Progenitor cell of endocrine pancreas (in vitro differentiated cells): Measurements from ENCODE around the gene NKIRAS2. TPM values are rescaled to one million over a fixed set of nuclear protein-coding genes. Genes with fewer than 3 reads are reported as not detected.

Source experiments
- DNase-seq: peaks from one replicate; pipeline ENCODE4 v3.0.0; 2021; ENCODE audit warnings: low spot score; ENCODE audit not compliant: unreplicated experiment
- H3K27ac Mint-ChIP-seq: 2 replicates; pipeline ENCODE4 v1.8.0; 2021; ENCODE audit warnings: mild to moderate bottlenecking, moderate library complexity, mixed read lengths
- H3K27me3 Mint-ChIP-seq: 2 replicates; pipeline ENCODE4 v1.8.0; 2021; ENCODE audit warnings: mixed read lengths
- H3K36me3 Mint-ChIP-seq: 2 replicates; pipeline ENCODE4 v1.8.0; 2022; ENCODE audit warnings: mixed read lengths; ENCODE audit not compliant: insufficient read depth
- H3K4me1 Mint-ChIP-seq: 2 replicates; pipeline ENCODE4 v1.8.0; 2021; ENCODE audit warnings: low read depth, mixed read lengths
- H3K4me3 Mint-ChIP-seq: 2 replicates; pipeline ENCODE4 v1.8.0; 2021; ENCODE audit warnings: low read depth, mild to moderate bottlenecking, moderate library complexity, mixed read lengths
- H3K9me3 Mint-ChIP-seq: 2 replicates; pipeline ENCODE4 v1.8.0; 2021; ENCODE audit warnings: low read depth, mixed read lengths
- total RNA-seq: library from RNA; stranded (reverse); gene quantifications from 2 replicates; pipeline ENCODE4 v1.2.1, GENCODE V29; 2021
- TF ChIP-seq, protein P1 (sequence below): fragments of 200-600 bp; sonication (generic); IDR thresholded peaks from one replicate; pipeline ENCODE4 v1.5.0; 2021; ENCODE audit warnings: antibody characterized with exemption, mild to moderate bottlenecking; ENCODE audit not compliant: unreplicated experiment

The NKIRAS2 gene
- total RNA-seq, 1 donor from 2014 or later: 48.1 TPM

DNA sequence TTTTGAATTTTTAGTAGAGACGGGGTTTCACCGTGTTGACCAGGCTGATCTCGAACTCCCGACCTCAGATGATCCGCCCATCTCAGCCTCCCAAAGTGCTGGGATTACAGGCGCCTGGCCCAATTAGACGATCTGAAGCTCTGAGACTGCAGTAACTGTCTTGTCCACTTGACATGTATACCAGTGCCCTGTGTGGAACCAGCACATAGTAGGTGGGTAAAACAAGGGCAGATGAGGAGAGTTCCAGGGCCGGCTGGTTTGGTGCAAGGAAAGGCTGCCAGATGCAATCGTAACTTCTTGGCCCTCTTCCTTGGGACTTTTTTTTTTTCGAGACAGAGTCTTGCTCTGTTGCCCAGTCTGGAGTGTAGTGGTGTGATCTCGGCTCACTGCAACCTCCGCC, 27.5 kb downstream of the NKIRAS2 start:
- TF ChIP-seq, protein P1, sequence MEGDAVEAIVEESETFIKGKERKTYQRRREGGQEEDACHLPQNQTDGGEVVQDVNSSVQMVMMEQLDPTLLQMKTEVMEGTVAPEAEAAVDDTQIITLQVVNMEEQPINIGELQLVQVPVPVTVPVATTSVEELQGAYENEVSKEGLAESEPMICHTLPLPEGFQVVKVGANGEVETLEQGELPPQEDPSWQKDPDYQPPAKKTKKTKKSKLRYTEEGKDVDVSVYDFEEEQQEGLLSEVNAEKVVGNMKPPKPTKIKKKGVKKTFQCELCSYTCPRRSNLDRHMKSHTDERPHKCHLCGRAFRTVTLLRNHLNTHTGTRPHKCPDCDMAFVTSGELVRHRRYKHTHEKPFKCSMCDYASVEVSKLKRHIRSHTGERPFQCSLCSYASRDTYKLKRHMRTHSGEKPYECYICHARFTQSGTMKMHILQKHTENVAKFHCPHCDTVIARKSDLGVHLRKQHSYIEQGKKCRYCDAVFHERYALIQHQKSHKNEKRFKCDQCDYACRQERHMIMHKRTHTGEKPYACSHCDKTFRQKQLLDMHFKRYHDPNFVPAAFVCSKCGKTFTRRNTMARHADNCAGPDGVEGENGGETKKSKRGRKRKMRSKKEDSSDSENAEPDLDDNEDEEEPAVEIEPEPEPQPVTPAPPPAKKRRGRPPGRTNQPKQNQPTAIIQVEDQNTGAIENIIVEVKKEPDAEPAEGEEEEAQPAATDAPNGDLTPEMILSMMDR: no peak
- no peak overlapping the region for H3K4me3 Mint-ChIP-seq
- no peaks in the 10 kb centered on the region for H3K9me3 Mint-ChIP-seq
- H3K36me3 Mint-ChIP-seq: peaks cover 1% of the 10 kb centered on the region
- peaks cover 11% of the 10 kb centered on the region for H3K4me1 Mint-ChIP-seq
- H3K27me3 Mint-ChIP-seq: peaks cover 13% of the 10 kb centered on the region
- H3K27ac Mint-ChIP-seq: no peak overlapping the region
- no peak for DNase-seq

GRCh38 chr17:42049834-42050392, 30.0 kb downstream of the NKIRAS2 start:
- H3K9me3 Mint-ChIP-seq: no peaks in the 10 kb centered on the region
- no peak for DNase-seq
- H3K27me3 Mint-ChIP-seq: peaks cover 36% of the 10 kb centered on the region
- TF ChIP-seq, protein P1: no peak
- H3K4me3 Mint-ChIP-seq: peak overlapping the region; percentile 86
- peak overlapping the region; percentile 90 for H3K27ac Mint-ChIP-seq
- H3K4me1 Mint-ChIP-seq: peaks cover 14% of the 10 kb centered on the region
- peaks cover 1% of the 10 kb centered on the region for H3K36me3 Mint-ChIP-seq

- H3K27ac Mint-ChIP-seq: peak within 1 kb of the TSS; percentile 90
- peaks cover 42% of the 10 kb centered on the region for H3K27me3 Mint-ChIP-seq
- DNase-seq: peak; percentile 70
- H3K4me1 Mint-ChIP-seq: peaks cover 16% of the 10 kb centered on the region
- TF ChIP-seq, protein P1: peak; percentile 61
- H3K4me3 Mint-ChIP-seq: peak within 1 kb of the TSS; percentile 86
- peaks cover 1% of the 10 kb centered on the region for H3K36me3 Mint-ChIP-seq
- H3K9me3 Mint-ChIP-seq: no peaks in the 10 kb centered on the region
Observed at GRCh38 chr17:42050393-42051012, 30.6 kb downstream of the NKIRAS2 start, which contains the start of gene C17orf113. TSS of gene C17orf113 (minus strand) at chr17:42050601. CDS start at chr17:42043376, 7,225 bp downstream.

GRCh38 chr17:42051013-42051400, 31.1 kb downstream of the NKIRAS2 start:
- Mint-ChIP-seq H3K4me1 (peaks cover 16% of the 10 kb centered on the region), H3K4me3 (peak overlapping the region; percentile 80), H3K36me3 (peaks cover 1% of the 10 kb centered on the region), H3K9me3 (no peaks in the 10 kb centered on the region), H3K27ac (no peak overlapping the region), H3K27me3 (peaks cover 46% of the 10 kb centered on the region)
- no peak for DNase-seq
- TF ChIP-seq, protein P1: no peak

- Mint-ChIP-seq H3K27ac (no peak overlapping the region), H3K27me3 (peaks cover 47% of the 10 kb centered on the region), H3K9me3 (no peaks in the 10 kb centered on the region), H3K4me1 (peaks cover 16% of the 10 kb centered on the region), H3K4me3 (peak overlapping the region; percentile 80), H3K36me3 (peaks cover 1% of the 10 kb centered on the region)
- TF ChIP-seq, protein P1: no peak
- no peak for DNase-seq
Observed at GRCh38 chr17:42051645-42052044, 31.8 kb downstream of the NKIRAS2 start.
